ENCODE data around the gene CD4.

DNA sequence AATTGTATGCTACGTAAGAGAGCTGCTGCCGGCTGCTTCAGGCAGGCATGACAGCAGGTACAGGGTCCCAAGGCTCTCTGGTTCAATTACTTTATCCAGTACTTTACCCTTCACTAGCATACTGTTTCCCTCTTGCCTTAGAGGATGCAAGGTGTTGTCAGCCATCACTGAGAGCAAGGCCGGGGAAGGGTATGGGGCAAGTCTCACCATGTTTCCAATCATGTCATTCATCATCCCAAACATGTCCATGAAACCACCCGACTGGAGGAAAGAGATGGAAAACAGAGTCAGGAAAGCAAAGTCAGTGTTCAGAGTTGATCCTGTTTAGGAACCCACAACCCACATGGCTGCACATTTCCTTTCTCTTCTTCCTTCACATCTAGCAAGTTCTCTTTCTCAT is 38.8 kb upstream of the CD4 start:
- TF ChIP-seq, protein P1, sequence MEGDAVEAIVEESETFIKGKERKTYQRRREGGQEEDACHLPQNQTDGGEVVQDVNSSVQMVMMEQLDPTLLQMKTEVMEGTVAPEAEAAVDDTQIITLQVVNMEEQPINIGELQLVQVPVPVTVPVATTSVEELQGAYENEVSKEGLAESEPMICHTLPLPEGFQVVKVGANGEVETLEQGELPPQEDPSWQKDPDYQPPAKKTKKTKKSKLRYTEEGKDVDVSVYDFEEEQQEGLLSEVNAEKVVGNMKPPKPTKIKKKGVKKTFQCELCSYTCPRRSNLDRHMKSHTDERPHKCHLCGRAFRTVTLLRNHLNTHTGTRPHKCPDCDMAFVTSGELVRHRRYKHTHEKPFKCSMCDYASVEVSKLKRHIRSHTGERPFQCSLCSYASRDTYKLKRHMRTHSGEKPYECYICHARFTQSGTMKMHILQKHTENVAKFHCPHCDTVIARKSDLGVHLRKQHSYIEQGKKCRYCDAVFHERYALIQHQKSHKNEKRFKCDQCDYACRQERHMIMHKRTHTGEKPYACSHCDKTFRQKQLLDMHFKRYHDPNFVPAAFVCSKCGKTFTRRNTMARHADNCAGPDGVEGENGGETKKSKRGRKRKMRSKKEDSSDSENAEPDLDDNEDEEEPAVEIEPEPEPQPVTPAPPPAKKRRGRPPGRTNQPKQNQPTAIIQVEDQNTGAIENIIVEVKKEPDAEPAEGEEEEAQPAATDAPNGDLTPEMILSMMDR (IDR thresholded peaks at IDR 0.05): no peak
- TF ChIP-seq POLR2A (IDR thresholded peaks at IDR 0.05; ENCODE audit: low read depth) (no peak), POLR2AphosphoS5 (IDR thresholded peaks at IDR 0.05) (no peak)

All from esophagus muscularis mucosa (tissue), 3 donors.